SHP77 treated with DMSO at 0.1 percent for 48 hours (cell line): Measurements from ENCODE around the gene NOL4L.

Experiments
- DNase-seq: peaks from one replicate; lab custom pipeline; 2025; lab: John Stamatoyannopoulos, UW

NOL4L gene

DNA sequence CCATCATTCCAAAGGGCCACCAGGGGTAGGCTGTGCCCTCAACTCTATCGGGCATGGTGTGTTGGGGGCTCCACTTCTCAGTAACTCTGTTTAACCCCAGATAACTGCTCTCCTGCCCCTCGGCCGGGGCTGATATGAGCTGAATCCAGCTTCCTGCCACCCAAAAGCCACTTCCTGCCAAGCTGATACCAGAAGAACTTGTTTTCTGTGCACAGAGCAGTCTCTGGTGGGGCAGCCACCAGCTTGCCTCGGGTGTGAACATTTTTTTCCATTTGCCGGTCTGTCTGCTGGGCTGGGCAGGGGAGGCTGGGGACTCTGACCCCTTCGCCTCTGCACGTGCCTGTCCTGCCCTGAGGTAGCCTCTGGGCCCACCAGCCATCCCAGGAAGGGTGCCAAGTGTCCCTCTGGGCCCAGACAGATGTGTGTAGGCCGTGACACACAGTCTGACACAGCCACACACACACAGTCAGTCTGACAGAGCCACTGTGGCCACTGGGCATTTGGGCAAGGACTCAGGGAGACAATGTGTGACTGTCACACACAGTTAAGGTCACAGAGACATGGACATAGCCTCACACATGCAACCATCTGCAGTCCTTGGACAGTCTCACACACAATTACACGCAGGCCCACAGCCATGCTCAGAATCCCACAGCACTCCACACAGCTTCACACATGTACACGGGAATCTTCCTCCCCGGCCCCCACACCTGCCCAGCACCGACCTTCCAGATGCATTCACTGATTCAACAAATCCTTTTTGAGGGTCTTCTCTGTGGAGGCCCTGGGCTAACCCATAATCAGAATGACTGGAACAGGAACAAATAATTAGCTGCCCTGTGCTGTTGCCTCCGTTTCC, 45.1 kb downstream of the NOL4L start:
- no peak for DNase-seq

DNA sequence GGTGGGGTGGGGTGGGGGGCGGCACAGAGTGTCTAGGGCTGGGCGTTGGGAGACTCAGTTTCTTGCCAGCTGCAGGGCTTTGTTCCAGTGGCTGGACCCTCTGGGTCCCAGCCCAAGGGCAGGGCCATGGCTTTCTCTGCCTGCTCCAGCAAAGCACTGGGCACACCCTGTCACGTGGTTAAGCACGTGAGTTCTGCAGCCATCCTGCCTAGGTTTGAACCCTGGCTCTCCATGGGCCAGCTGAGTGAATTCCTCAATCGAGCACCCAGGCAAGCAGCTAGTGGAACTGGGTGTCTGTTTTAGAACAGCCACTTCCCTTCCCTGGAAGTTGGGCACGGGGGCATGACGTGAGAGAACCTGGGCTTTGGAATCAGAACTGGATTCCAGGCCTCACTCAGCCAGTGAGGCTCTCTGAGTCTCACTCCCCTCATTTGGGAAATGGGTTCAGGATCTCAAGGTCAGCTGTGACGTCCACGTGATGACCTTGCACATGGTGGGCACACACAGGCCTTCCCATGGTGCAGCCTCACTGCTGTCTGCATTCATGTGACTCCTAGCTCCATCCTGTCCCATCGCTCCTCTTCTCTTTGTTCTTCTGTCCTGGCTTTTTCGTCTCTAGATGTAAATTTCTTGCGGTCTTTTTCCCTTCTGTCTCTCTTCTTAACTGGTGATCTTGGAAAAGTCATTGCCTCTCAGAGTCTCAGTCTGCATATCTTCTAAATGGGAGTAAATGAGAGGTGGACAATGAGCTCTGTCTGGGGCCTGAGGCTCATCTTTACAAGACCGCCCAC, 45.9 kb downstream of the NOL4L start:
- DNase-seq, result no peak

DNA sequence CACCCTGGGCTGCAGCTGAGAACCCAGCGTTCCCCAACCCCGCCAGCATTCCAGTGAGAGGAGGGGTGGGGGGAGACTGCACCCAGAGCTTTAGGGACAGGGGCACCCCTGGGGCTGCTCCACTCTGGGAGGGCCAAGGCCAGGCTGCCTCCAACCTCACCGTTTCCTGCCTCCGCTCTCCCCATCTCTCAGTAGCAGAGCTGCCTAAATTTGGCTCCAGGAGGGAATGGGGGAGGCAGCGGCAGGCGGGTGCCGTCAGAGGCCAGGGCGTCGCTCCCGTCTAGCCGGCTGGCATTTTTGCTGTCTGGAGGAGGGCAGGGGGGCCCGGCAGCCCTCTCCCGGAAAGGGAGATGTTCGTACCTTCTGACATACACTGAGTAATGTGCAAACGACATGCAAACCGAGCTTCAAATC, 46.6 kb downstream of the NOL4L start:
- no peak for DNase-seq

DNA sequence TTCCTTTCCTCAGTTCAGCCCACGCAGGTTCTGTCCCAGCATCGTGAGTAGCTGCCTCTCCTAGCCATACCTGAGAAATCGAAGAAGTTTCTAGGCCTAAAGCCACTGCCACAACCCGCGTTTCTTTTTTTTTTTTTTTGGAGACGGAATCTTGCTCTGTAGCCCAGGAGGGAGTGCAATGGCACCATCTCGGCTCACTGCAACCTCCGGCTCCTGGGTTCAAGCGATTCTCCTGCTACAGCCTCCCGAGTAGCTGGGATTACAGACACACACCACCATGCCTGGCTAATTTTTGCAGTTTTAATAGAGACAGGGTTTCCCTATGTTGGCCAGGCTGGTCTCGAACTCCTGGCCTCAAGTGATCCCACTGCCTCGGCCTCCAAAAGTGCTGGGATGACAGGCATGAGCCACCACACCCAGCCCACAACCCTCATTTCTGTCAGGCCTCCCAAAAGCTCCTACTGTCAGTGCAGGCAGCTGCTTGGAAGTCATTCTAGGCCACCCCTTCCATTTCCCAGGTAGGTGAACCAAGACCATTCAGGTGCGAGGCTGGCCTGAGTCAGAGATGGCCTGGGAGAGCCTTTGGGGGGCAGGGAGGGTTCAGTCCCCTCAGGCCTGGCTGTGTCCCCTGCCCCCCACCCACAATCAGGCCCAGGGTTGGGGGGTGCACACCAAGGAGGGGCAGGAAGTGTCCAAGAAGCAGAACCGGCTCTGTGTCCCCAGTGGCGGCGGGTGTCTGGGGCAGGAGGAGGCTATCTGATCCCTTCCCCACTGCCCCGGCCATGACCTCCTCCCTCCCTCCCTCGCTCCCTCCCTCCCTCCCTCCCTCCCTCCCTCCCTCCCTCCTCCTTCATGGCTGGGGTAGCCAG, 47.2 kb downstream of the NOL4L start:
- DNase-seq, result no peak

DNA sequence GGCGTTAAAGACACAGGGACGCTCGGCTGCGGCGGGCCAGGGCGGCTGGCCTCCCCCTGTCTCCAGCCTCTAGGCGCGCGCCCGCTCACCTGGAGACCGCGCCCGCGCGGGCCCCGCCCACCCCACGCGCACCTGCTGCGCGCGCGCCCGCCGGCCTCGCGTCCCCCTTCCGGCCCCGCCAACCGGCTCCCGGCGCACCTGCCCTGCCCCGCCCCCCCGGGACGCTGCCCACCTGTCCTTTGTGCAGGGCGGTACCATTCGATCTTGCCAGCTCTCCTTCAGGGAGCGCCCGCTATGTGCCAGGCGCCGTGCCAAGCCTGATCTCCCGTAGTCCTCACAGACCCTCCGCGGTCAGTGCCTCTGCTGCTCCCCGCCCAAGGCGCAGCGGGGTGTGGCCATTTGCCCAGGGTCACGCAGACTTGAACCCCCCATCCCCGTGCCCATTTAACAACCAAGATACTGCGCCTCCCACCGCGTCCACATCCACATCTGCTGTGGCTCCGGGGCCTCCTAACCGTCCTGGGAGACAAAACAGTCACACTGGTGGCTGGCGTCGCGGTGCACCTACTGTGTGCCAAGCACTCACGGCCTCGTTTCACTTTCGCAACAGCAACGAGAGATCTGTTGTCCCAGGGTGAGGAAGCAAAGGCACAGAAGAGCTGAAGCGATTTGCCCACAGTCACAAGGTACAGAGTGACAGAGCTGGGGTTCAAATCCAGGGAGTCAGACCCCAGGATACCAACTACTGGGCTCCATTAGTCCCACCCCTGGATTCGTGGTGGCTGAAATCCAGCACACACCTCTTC, 48.1 kb downstream of the NOL4L start:
- DNase-seq, result peak; percentile 42

DNA sequence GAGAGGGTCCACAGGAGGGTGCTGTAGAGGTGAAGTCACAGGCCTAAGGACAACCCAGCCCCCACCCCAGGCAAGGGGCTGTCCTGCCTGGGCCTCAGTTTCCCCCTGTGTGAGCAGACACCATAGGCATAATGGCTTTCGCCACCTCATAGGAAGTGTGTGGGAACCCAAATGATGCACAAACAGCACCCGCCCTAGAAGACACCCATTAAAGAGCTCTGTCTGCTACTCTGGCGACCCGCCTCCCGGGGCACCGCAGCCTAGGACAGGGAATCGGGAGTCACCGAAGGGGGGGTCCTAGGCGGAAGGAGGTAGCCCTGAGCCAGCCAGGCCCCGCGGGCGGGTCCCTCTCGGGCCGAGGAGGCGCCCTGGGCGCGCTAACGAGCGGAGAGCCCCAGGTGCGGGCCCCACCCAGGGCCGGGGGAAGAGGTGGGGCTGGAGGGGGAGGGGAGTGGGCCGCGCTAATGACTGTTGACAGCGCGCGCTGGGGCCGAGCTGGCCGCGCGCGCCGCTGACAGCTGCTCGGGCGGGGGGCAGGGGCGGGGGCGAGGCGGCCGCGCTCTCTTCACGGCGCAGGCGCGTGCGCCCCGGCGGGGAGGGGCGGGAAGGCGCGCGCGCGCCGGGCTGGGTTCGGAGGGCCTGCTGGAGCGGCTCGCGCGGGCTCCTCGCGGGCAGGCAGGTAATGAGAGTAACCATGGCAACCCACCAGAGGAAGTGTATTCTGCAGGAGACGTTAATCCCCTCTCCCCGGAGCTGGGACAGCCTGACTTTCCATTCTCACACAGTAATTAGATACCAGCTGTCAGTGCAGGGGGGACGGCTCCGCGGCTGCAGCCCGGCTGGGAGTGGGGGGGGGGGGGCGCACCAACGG, 48.9 kb downstream of the NOL4L start:
- DNase-seq, result peak; percentile 72

DNA sequence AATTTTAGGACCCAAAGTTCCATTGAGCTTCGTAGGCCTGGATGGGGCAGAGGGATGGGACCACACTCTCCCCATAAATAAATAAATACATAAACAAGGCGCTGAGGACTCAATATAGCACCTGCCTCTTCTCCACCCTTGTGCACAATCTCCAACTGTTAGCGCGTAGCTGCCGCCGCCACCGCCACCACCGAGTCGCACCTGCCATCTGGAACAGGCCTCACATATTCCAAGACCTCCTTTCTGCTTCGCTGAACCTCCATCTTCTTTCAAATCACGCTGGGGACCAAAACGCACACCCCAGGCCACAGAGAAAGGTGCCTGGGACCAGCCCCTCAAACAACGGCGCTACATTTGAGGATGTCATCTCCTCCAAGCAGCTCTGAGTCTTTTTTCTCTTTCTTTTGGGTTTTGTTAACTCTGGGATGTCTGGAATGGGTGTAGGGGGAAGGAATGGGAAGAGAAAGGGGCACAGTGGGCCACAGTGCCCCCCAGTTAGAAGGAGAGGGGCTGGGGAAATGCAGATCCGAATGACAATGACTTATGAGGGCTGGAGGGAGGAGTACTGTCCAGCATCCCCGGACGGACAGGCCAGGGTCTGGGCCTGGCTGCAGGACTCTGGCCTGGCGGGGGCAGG, 49.7 kb downstream of the NOL4L start:
- peak; percentile 47 for DNase-seq

DNA sequence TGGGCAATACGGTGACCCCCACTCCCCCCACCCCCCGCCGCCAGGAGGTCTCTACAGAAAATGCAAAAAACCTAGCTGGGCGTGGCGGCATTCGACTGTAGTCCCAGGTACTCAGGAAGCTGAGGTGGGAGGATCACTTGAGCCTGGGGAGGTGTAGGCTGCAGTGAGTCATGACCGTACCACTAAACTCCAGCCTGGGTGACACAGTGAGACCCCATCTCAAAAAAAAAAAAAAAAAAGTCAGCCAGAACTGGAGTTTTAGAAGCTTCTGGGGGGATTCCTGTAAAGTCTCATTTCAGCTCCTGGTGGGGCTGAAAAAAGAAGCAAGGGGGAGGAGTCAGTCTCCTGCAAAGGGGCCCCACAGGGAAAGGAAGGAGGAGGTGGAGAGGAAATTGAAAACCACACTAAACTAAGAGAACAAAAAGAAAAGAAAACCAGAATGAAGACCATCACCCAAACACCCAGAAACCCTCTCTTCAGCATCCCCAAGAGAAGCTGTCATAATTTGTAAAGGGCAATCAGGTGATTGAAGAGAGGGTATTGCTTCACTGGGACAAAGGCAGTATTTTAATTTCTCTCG, 50.4 kb downstream of the NOL4L start:
- no peak for DNase-seq

DNA sequence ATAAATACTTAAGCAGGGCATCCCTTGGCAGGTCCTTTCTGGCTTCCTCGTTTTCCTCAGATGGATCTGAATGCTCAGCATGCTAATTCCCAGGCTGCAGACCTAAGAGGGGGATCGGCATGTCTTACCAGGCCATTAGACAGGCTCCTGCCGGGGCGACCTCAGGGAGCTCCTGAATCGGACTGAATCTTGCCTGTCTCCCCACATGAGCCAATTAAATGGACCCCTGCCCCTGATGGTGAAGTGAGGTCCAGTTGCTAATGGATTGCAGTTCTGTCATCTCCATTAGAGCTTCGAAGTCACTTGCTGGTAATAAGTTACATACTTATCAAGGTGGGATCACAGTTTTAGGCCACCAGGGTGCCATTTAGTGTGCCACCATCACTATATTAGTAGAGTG, 51.4 kb downstream of the NOL4L start:
- no peak for DNase-seq

DNA sequence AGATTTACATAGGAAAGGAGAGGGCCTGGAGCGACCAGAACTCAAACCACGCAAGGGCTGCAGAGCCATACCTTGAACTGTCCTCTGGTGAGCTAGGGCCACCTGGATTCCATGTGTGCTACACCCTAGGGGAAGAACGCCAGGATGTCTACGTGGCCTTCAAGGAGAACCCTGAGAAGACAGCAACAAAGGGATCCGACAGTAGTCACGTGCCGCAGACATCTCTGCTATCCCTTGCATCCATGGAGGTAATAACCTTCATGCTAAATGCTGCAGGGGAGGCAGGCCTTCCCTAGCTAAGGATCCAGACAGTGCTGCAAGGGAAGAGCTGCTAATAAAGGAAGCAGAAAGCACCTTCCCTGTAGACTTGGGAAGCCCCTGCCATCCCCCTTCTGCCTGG, 52.9 kb downstream of the NOL4L start:
- DNase-seq, result no peak

DNA sequence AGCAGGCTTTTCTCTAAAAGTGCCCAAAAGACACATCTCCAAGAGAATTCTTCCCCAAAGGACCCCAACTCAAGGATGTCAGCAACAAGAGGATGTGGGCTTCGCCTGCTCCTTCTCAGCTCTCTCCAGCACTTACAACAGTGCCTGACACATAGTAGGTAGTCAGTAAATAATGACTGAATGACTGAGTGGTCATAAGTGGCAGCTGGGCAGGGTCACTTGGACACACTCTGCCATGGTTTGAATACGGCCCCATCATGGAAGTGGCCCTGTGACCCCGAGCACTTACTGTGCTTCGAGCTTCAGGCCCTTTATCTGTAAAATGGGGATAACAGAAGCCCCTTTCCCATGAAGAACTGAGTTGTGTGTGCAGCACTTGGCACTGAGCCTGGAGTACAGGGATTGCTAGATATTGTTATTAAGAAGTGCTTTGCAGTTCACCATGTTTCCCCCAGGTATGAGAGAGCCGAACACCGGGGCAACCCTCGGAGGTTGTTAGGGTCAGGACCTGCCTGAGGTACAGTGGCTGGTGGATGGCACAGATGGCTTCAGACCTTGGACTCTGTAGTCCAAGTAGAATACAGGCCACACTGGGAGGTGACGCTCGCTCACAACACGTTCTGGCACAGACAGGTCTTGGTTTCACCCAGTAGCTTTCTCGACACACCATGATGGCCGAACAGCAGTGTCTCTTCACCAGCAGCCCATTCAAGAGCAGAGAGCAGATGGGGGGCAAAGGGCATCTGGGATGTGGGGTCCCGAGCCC, 56.0 kb downstream of the NOL4L start:
- no peak for DNase-seq

DNA sequence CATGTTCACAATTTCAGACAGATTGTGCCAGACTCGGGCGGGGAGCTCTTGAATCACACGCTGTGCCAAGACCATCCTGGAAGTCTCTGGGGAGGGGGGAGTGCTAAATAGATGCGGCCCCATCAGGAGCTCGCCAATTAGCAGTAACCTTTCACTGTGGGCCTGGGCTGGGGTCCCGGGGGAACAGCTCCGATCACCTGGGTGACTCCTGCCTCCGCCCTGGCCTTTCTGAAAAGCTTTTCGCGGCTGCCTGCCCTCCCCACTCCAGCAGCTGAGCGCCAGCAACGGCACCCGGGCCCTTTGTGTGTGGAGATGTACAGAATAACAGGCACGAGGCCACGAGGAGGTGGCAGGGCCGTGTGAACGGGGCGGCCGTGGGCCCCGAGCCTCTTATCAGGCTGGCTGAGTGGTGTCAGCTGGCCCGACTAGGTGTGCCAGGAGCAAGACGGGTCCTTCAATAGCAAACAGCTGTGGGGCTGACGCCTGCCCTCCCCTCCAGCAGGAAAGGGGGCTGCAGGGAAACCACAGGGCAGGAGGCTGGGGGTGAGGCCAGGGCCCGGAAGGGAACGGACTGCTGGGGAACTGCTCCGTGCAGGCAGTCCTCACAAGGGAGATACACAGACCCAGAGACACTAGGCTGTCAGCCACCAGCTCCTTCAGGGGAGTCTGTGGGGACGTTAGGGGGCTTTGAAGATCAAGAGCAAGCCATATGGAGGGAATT, 56.8 kb downstream of the NOL4L start:
- DNase-seq, result peak; percentile 10

DNA sequence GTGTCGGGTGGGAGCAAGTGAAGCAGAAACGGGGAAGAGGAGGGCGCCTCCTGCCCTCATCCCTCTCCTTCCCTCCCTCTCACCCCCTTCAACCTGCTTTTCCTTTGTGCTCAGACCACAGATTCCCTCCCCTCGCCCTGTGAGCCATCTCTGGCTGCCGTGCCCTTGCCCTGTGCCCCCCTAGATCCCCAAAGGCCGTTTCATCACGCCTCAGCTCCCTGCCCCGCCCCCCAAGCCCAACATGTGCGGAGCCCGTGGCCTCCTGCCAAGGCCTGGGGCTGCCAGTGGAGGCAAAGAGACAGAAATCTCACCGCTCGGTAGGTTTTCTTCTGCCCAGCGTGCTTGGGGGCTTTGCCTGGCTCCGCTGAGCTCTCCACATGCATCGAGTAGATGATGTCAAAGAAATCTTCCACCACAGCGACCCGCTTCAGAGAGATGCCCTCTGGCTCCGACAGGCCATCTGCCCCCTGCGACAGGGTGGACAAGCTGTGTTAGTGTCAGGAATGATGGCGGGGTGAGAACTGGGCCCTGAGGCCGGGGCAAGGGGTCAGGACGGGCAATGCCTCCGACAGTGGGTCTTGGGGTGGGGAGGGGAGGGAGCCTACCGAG, 57.6 kb downstream of the NOL4L start:
- DNase-seq, result no peak

DNA sequence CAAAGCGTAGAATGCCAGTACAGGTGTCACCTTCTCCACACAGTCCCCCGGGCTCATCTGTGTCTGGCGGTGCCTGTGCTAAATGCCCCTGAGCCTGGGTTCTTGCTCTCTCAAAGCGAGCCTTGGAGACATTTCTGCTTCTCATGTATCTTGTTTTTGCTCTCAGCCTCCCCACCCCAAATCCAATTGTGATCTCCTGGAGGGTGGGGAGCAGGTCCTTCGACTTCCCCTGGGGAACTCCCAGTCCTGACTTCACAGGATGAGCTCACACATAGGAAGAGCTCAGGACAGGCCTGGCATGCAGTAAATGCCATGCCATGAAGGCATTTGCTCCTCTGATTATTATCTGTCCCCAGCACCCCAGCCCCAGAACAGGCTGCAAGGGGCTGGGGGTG, 58.1 kb downstream of the NOL4L start:
- DNase-seq, result no peak

DNA sequence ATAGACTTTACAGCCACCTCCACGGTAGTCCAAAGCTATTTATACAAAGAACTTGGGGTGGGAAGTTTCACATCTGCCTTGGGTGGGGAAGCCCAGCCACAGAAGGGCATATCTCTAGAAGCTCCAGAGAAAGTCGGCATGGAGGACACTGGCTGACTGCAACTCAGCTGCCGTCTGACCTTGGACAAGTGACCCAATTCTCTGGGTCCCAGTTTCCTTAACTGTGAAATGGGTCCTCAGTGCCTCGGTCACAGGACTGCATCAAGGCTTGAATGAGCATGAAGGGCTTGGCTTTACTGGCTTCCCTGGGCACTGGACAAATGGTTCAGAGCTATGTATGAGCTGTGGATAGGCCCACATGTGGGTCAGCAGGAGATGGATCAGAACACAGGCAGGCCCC, 58.6 kb downstream of the NOL4L start:
- DNase-seq, result no peak

DNA sequence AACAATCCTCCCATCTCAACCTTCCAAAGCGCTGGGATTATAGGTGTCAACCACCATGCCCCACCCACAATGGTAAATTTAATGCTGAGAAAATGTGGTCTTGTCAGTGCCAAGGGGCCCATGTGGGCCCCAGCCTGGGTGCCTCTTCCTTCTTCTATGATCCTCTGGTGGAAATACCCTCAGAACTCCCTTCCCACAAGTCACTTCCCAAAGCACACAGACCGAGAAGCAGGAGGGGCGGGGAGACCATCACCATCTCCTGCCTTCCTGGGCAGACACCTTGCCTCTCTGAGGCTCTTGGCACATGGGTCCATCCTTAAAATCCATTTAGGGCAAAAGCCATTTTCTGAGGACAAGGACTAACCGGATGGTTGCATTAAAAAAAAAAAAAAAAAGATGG, 59.0 kb downstream of the NOL4L start:
- no peak for DNase-seq

DNA sequence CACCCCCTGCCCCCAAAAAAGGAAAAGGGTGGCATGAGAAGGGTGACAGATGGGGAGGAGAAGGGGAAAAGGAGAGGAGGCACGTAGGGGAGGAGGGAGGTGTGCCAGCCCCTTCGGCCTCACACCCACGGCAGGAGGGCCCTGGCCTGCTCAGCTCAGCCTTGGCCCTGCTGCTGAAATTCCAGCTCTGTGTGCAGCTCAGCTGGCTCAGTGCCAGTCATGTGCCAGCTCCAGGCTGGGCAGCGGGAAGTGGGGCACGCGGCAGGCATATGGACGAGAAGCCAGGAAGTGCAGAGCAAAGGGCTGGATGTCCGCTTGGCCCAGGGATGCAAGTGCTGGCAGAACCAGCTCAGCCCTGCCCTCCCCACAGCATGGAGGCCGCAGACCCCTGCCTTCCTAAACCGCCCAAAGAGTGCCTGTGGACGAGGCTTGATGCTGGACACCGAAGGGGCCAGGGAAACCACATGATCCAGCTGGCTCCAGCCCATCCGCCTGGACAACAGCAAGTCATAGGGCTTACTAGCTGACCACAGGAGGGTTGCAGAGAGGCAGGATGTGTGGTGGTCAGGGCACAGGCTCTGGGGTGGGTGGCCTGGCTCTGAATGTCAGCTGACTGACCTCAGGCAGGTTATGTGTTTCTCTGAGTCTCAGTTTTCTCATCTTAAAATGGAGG, 60.2 kb downstream of the NOL4L start:
- peak; percentile 10 for DNase-seq
